ENCODE data around the gene LRRC7.
A peak's percentile ranks its signal among the peaks of the same experiment; 100 is the strongest.
"Not testable (repeated sequence)": the region's sequence is repeated elsewhere in the genome, so short reads cannot be mapped to it uniquely, and the experiment has no call there.

The LRRC7 gene

GRCh38 chr1:70033266-70033873 is 465.6 kb downstream of the LRRC7 start:
- DNase-seq (ENCODE audit: insufficient read length): no peak
- TF ChIP-seq POLR2AphosphoS5 (IDR thresholded peaks at IDR 0.05; ENCODE audit: low read depth, low read length) (no peak), TAF1 (IDR thresholded peaks at IDR 0.05; ENCODE audit: borderline replicate concordance, low read depth, low read length) (no peak), POLR2A (IDR thresholded peaks at IDR 0.05; ENCODE audit: low read depth, low read length) (no peak)
- no peak for FAIRE-seq

GRCh38 chr1:70033936-70034335 is 466.2 kb downstream of the LRRC7 start:
- FAIRE-seq (no peak), DNase-seq (ENCODE audit: insufficient read length) (no peak)
- no peak for TF ChIP-seq POLR2A (IDR thresholded peaks at IDR 0.05; ENCODE audit: low read depth, low read length)
- TF ChIP-seq POLR2AphosphoS5 (IDR thresholded peaks at IDR 0.05; ENCODE audit: low read depth, low read length): no peak
- TF ChIP-seq TAF1 (IDR thresholded peaks at IDR 0.05; ENCODE audit: borderline replicate concordance, low read depth, low read length): no peak

DNA sequence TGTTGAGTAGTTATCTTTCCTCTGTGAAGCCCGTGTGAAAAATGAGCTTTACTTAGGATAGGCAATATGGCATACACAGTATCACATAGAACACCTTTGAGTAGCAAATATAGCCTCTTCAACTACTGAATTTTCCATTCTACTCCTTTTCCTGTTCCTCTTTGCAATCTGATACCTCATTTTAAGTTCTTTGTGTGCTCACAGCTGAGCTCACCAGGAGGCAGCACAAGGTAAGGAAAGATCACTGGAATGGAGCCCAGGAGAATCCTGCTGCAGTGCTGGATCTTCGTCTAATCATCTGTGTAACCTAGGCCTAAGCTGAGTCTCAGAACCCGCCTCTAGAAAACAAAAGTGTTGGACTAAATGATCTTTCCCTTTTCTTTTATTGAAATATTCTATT is 466.7 kb downstream of the LRRC7 start:
- no peak for DNase-seq (ENCODE audit: insufficient read length)
- FAIRE-seq: no peak
- TF ChIP-seq TAF1 (IDR thresholded peaks at IDR 0.05; ENCODE audit: borderline replicate concordance, low read depth, low read length) (no peak), POLR2AphosphoS5 (IDR thresholded peaks at IDR 0.05; ENCODE audit: low read depth, low read length) (no peak), POLR2A (IDR thresholded peaks at IDR 0.05; ENCODE audit: low read depth, low read length) (no peak)

- FAIRE-seq: no peak
- no peak for DNase-seq (ENCODE audit: insufficient read length)
- TF ChIP-seq POLR2AphosphoS5 (IDR thresholded peaks at IDR 0.05; ENCODE audit: low read depth, low read length): no peak
- TF ChIP-seq POLR2A (IDR thresholded peaks at IDR 0.05; ENCODE audit: low read depth, low read length): no peak
- TF ChIP-seq TAF1 (IDR thresholded peaks at IDR 0.05; ENCODE audit: borderline replicate concordance, low read depth, low read length): no peak
Observed at GRCh38 chr1:70038025-70038424, 470.3 kb downstream of the LRRC7 start.

- TF ChIP-seq POLR2A (IDR thresholded peaks at IDR 0.05; ENCODE audit: low read depth, low read length) (no peak), POLR2AphosphoS5 (IDR thresholded peaks at IDR 0.05; ENCODE audit: low read depth, low read length) (no peak), TAF1 (IDR thresholded peaks at IDR 0.05; ENCODE audit: borderline replicate concordance, low read depth, low read length) (no peak)
- no peak for FAIRE-seq
- no peak for DNase-seq (ENCODE audit: insufficient read length)
Observed at GRCh38 chr1:70039485-70039884, 471.8 kb downstream of the LRRC7 start.

- FAIRE-seq (no peak), DNase-seq (ENCODE audit: insufficient read length) (no peak)
- no peak for TF ChIP-seq POLR2AphosphoS5 (IDR thresholded peaks at IDR 0.05; ENCODE audit: low read depth, low read length)
Observed at GRCh38 chr1:70041317-70042045, 473.8 kb downstream of the LRRC7 start.

DNA sequence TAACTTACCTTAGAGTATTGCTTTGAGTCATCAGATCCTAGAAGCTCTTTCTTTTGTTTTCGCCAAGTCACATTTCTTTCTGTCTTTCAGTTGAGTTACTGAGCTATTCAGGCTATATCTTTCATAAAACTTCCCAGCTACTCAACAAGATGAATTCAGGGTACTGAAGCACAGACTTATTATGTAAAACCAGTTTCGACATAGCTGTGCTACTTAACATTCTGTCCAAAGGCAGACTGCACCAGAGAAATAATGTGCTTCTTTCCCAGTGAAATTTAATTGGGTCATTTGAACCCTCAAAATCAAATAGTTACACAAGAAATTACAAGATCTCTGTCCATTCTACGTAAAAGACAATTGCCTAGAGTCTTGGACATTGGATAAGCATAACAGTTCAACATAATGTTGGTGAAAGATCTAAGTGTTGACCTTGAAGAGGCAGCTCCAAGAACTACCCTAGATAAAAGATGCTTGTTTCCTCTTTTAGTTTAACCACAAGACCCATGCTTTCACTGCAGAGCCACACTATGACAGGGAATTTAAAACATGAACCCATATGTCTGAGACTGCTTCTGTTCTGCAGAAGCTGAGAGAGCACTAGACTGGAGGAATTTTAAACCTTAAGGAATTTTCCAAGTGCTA is 474.5 kb downstream of the LRRC7 start:
- DNase-seq (ENCODE audit: insufficient read length) (no peak), FAIRE-seq (no peak)
- no peak for TF ChIP-seq POLR2A (IDR thresholded peaks at IDR 0.05; ENCODE audit: low read depth, low read length)

GRCh38 chr1:70043804-70044203 is 476.1 kb downstream of the LRRC7 start:
- TF ChIP-seq POLR2AphosphoS5 (IDR thresholded peaks at IDR 0.05; ENCODE audit: low read depth, low read length) (no peak), POLR2A (IDR thresholded peaks at IDR 0.05; ENCODE audit: low read depth, low read length) (no peak), TAF1 (IDR thresholded peaks at IDR 0.05; ENCODE audit: borderline replicate concordance, low read depth, low read length) (no peak)
- peak; percentile 21 for FAIRE-seq
- no peak for DNase-seq (ENCODE audit: insufficient read length)

DNA sequence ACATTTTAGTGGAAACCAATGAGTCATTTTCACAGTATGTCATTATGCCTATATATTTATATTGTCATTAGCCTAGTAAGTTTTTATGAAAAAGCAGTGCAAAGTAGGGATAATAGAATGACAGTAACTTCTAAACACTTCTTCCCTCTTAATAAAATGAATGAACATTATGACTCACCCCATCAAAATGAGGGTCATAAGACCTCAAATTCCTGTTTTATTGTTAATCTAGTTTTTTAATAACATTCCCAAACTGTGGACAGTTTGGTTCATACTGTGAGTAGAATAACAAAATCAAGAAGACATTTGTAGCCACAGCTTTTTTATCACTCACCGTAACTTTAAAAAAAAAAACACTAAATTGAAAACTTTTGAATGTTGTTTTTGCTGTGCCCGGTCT is 477.1 kb downstream of the LRRC7 start:
- TF ChIP-seq POLR2A (IDR thresholded peaks at IDR 0.05; ENCODE audit: low read depth, low read length) (no peak), TAF1 (IDR thresholded peaks at IDR 0.05; ENCODE audit: borderline replicate concordance, low read depth, low read length) (no peak), POLR2AphosphoS5 (IDR thresholded peaks at IDR 0.05; ENCODE audit: low read depth, low read length) (no peak)
- DNase-seq (ENCODE audit: insufficient read length): no peak
- FAIRE-seq: no peak

DNA sequence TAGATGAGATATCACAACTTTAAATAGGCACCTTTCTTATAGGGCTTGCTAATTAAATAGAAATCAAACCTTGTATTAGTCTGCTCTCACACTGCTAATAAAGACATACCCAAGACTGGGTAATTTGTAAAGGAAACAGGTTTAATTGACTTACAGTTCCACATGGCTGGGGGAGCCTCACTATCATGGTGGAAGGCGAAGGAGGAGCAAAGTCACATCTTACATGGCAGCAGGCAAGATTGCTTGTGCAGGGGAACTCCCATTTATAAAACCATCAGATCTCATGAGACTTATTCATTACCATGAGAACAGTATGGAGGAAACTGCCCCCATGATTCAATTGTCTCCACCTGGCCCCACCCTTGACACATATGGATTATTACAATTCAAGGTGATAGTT is 477.9 kb downstream of the LRRC7 start:
- FAIRE-seq: not testable (repeated sequence)

DNA sequence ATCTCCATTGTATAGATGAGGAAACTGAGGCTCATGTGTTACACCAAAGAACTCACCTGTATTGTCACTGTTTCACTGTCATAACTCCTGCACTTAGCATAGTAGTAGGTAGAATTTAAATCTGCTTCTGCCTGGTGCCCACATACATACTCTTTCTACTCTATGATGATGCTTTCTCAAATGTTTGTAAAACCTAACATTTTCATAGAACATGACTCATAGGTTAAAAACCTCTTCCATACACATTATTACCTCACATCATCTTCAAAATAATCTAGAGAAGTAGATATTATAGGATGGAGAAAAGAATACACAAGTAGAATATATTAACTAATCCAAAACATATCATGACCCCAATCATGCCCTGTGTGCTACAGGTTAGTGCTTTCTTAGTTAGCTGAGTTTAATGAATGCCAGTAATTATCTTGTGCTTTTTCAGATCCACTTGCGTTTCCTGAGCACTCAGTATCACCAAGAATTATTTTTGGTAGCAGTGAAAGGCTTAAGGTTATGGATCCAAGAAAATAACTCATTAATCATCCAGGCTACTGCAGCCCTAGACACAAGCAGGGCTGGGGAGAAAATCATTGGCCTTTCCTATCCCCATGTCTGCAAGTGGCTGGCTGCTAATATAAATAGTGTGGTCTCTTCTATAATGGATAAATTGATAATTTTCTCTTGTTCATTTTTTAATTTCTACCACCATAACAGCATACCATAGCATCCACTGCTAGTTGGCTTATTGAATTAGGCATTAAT is 480.8 kb downstream of the LRRC7 start:
- no peak for DNase-seq (ENCODE audit: insufficient read length)
- TF ChIP-seq POLR2AphosphoS5 (IDR thresholded peaks at IDR 0.05; ENCODE audit: low read depth, low read length) (no peak), TAF1 (IDR thresholded peaks at IDR 0.05; ENCODE audit: borderline replicate concordance, low read depth, low read length) (no peak), POLR2A (IDR thresholded peaks at IDR 0.05; ENCODE audit: low read depth, low read length) (no peak)
- FAIRE-seq: no peak

More for the DNA sequence above, 477.9 kb downstream of the LRRC7 start:
- not testable (repeated sequence) for DNase-seq (ENCODE audit: insufficient read length)

- no peak for FAIRE-seq
- no peak for DNase-seq (ENCODE audit: insufficient read length)
- TF ChIP-seq POLR2A (IDR thresholded peaks at IDR 0.05; ENCODE audit: low read depth, low read length) (no peak), TAF1 (IDR thresholded peaks at IDR 0.05; ENCODE audit: borderline replicate concordance, low read depth, low read length) (no peak), POLR2AphosphoS5 (IDR thresholded peaks at IDR 0.05; ENCODE audit: low read depth, low read length) (no peak)
Observed at GRCh38 chr1:70051926-70052325, 484.2 kb downstream of the LRRC7 start.

Data from GM12892 (cell line).